ENCODE results near the gene PLXNA3. TPM values are rescaled to one million over a fixed set of nuclear protein-coding genes. Genes with fewer than 3 reads are reported as not detected.

Gene PLXNA3
- total and polyA plus RNA-seq, 2 experiments from 2014 or later = 2.7 to 5.4 TPM

- 0 out of 2 replicates have a peak, but pooled peaks cover 4% of the 10 kb centered on the region for H3F3A ChIP-seq (replicated peaks; ENCODE audit: low read depth)
- H3K9me2 ChIP-seq (ENCODE audit: insufficient read depth) = no peaks in the 10 kb centered on the region
- H3K4me1 ChIP-seq (ENCODE audit: insufficient read depth) = peaks cover 10% of the 10 kb centered on the region
- peak overlapping the region; percentile 90 for H3K27ac ChIP-seq (ENCODE audit: low read depth)
- H3K27me3 ChIP-seq (ENCODE audit: insufficient read depth) = peaks cover 8% of the 10 kb centered on the region; the same call in 1 of the 2 replicates
- no peaks in the 10 kb centered on the region for H3K36me3 ChIP-seq (ENCODE audit: insufficient read depth)
- H3K4me2 ChIP-seq = peak overlapping the region; percentile 78
- no peak for TF ChIP-seq EZH2 (IDR thresholded peaks at IDR 0.05; ENCODE audit: low read depth, unreplicated experiment)
- no peak for TF ChIP-seq JUNB (IDR thresholded peaks at IDR 0.05; ENCODE audit: unreplicated experiment)
- no peak for TF ChIP-seq EZH2phosphoT487 (IDR thresholded peaks at IDR 0.05; ENCODE audit: unreplicated experiment)
- no peak for TF ChIP-seq STAT1 (IDR thresholded peaks at IDR 0.05; ENCODE audit: unreplicated experiment)
- TF ChIP-seq NANOG (IDR thresholded peaks at IDR 0.05; ENCODE audit: borderline replicate concordance) = no peak
- no peak for TF ChIP-seq CTCF (conservative IDR thresholded peaks at IDR 0.05; ENCODE audit: low read depth in 2 of 2)
- TF ChIP-seq CREB1 (CRISPR knock-in tag; IDR thresholded peaks at IDR 0.05; ENCODE audit: low read depth) = no peak
- no peak for TF ChIP-seq ZNF114 (CRISPR knock-in tag; IDR thresholded peaks at IDR 0.05)
- Mint-ChIP-seq H3K27me3 (ENCODE audit: insufficient read depth, low read depth, poor library complexity) (peaks cover 17% of the 10 kb centered on the region), H3K4me3 (peak overlapping the region; percentile 79), H3K27ac (no peak overlapping the region), H3K4me1 (peaks cover 14% of the 10 kb centered on the region), H3K36me3 (ENCODE audit: low read depth) (no peaks in the 10 kb centered on the region), H3K9me3 (no peaks in the 10 kb centered on the region)
- no peaks in the 10 kb centered on the region for H4K20me1 ChIP-seq (replicated peaks; ENCODE audit: insufficient read depth)
- ATAC-seq (peak; percentile 46), DNase-seq (ENCODE audit: low spot score) (peak; percentile 21)
- peak overlapping the region; percentile 50 for H3K4me3 ChIP-seq
- H3K79me2 ChIP-seq (replicated peaks; ENCODE audit: insufficient read depth) = no peaks in the 10 kb centered on the region
- no peak overlapping the region for H2AFZ ChIP-seq
Measured at GRCh38 chrX:154517101-154517781, 59.2 kb downstream of the PLXNA3 start.

GRCh38 chrX:154519389-154519788, 61.3 kb downstream of the PLXNA3 start:
- Mint-ChIP-seq H3K4me1 (peaks cover 14% of the 10 kb centered on the region), H3K4me3 (no peak overlapping the region), H3K9me3 (no peaks in the 10 kb centered on the region), H3K27ac (no peak overlapping the region), H3K36me3 (ENCODE audit: low read depth) (no peaks in the 10 kb centered on the region), H3K27me3 (ENCODE audit: insufficient read depth, low read depth, poor library complexity) (peaks cover 19% of the 10 kb centered on the region)
- Histone ChIP-seq H4K20me1 (replicated peaks; ENCODE audit: insufficient read depth) (no peaks in the 10 kb centered on the region), H3K27me3 (ENCODE audit: insufficient read depth) (peaks cover 29% of the 10 kb centered on the region), H2AFZ (no peak overlapping the region), H3F3A (replicated peaks; ENCODE audit: low read depth) (0 out of 2 replicates have a peak, but pooled peaks cover 4% of the 10 kb centered on the region), H3K9me2 (ENCODE audit: insufficient read depth) (no peaks in the 10 kb centered on the region), H3K4me3 (no peak overlapping the region), H3K79me2 (replicated peaks; ENCODE audit: insufficient read depth) (no peaks in the 10 kb centered on the region), H3K36me3 (ENCODE audit: insufficient read depth) (no peaks in the 10 kb centered on the region), H3K27ac (ENCODE audit: low read depth) (no peak overlapping the region), H3K4me2 (no peak overlapping the region), H3K4me1 (ENCODE audit: insufficient read depth) (peaks cover 10% of the 10 kb centered on the region)
- no peak for ATAC-seq
- no peak for DNase-seq (ENCODE audit: low spot score)
- no peak for TF ChIP-seq ZNF331 (CRISPR knock-in tag; IDR thresholded peaks at IDR 0.05; ENCODE audit: low read depth)
- TF ChIP-seq STAT1 (IDR thresholded peaks at IDR 0.05; ENCODE audit: unreplicated experiment) = no peak
- no peak for TF ChIP-seq EZH2phosphoT487 (IDR thresholded peaks at IDR 0.05; ENCODE audit: unreplicated experiment)
- no peak for TF ChIP-seq NANOG (IDR thresholded peaks at IDR 0.05; ENCODE audit: borderline replicate concordance)
- TF ChIP-seq CREB1 (CRISPR knock-in tag; IDR thresholded peaks at IDR 0.05; ENCODE audit: low read depth) = no peak
- TF ChIP-seq ZNF462 (CRISPR knock-in tag; IDR thresholded peaks at IDR 0.05) = no peak
- no peak for TF ChIP-seq EZH2 (IDR thresholded peaks at IDR 0.05; ENCODE audit: low read depth, unreplicated experiment)
- TF ChIP-seq JUNB (IDR thresholded peaks at IDR 0.05; ENCODE audit: unreplicated experiment) = no peak
- no peak for TF ChIP-seq POLR2AphosphoS5 (IDR thresholded peaks at IDR 0.05; ENCODE audit: low read depth)
- no peak for TF ChIP-seq ETS1 (IDR thresholded peaks at IDR 0.05)

All from GM23338 (cell line).